WI38 (cell line): ENCODE data around the gene TRERF1.

ENCODE experiments used
- H3K4me3 ChIP-seq: 2 replicates; pipeline ENCODE4 v1.5.1; 2011; ENCODE audit warnings: low read depth, mild to moderate bottlenecking, control low read depth, low read length
- CTCF ChIP-seq: IDR thresholded peaks from 2 replicates; pipeline ENCODE4 v1.5.1; 2012; ENCODE audit warnings: low read depth, mild to moderate bottlenecking, control low read depth, low read length

TRERF1 gene

GRCh38 chr6:42407379-42407778, 44.3 kb downstream of the TRERF1 start:
- no peak overlapping the region for H3K4me3 ChIP-seq

GRCh38 chr6:42406306-42407280, 45.1 kb downstream of the TRERF1 start:
- no peak for TF ChIP-seq CTCF
- no peak overlapping the region for H3K4me3 ChIP-seq

More at GRCh38 chr6:42407379-42407778, 44.3 kb downstream of the TRERF1 start:
- no peak for TF ChIP-seq CTCF

- H3K4me3 ChIP-seq, result no peak overlapping the region
- TF ChIP-seq CTCF, result no peak
These were observed 46.7 kb downstream of the TRERF1 start for GRCh38 chr6:42405021-42405420.

- no peak overlapping the region for H3K4me3 ChIP-seq
- no peak for TF ChIP-seq CTCF
These were observed 47.2 kb downstream of the TRERF1 start for GRCh38 chr6:42404484-42404883.

- TF ChIP-seq CTCF, result no peak
- no peak overlapping the region for H3K4me3 ChIP-seq
These were observed 47.9 kb downstream of the TRERF1 start for GRCh38 chr6:42403831-42404230.

- no peak for TF ChIP-seq CTCF
- H3K4me3 ChIP-seq, result no peak overlapping the region
These were observed 48.3 kb downstream of the TRERF1 start for GRCh38 chr6:42403421-42403820.

- TF ChIP-seq CTCF, result no peak
- no peak overlapping the region for H3K4me3 ChIP-seq
These were observed 49.5 kb downstream of the TRERF1 start for GRCh38 chr6:42402184-42402583.
